BE2C (cell line): ENCODE results near the gene DBET. TPM values are rescaled to one million over a fixed set of nuclear protein-coding genes. Genes with fewer than 3 reads are reported as not detected.
"Not testable (repeated sequence)": the region's sequence is repeated elsewhere in the genome, so short reads cannot be mapped to it uniquely, and the experiment has no call there.

Source experiments
- DNase-seq: peaks from one replicate; pipeline ENCODE4 v3.0.0-alpha.2; 2020
- H3K27me3 ChIP-seq: fragments of 250-450 bp; sonication (Bioruptor Pico); 2 replicates; pipeline ENCODE4 v1.5.1; 2020; ENCODE audit warnings: mild to moderate bottlenecking
- H3K36me3 ChIP-seq: fragments of 250-450 bp; sonication (Bioruptor Pico); 2 replicates; pipeline ENCODE4 v1.5.1; 2020; ENCODE audit warnings: mild to moderate bottlenecking
- H3K4me1 ChIP-seq: fragments of 250-450 bp; sonication (Bioruptor Pico); 2 replicates; pipeline ENCODE4 v1.5.1; 2020
- H3K4me3 ChIP-seq: 2 replicates; pipeline ENCODE4 v1.5.1; 2011; ENCODE audit warnings: low read depth, low read length
- H3K9me3 ChIP-seq: fragments of 250-450 bp; sonication (Bioruptor Pico); 2 replicates; pipeline ENCODE4 v1.5.1; 2020
- CTCF ChIP-seq: IDR thresholded peaks from 2 replicates; pipeline ENCODE4 v1.5.1; 2012; ENCODE audit warnings: mild to moderate bottlenecking, low read depth, low read length
- polyA plus RNA-seq: library from polyadenylated mRNA; unstranded; fragments of >200 nt; gene quantifications from one replicate; pipeline ENCODE4 v1.2.1, GENCODE V29; 2012; ENCODE audit warnings: low read depth, missing spikeins; ENCODE audit not compliant: insufficient read length, insufficient read depth

Gene DBET
- not detected for polyA plus RNA-seq

- not testable (repeated sequence) for H3K36me3 ChIP-seq, H3K4me3 ChIP-seq, H3K4me1 ChIP-seq, DNase-seq, H3K27me3 ChIP-seq, H3K9me3 ChIP-seq
Measured at GRCh38 chr4:190064342-190064741, at the start of gene DBET. Gene DBET, plus strand, starts transcription at chr4:190064502.

GRCh38 chr4:190014771-190015537 is 49.3 kb upstream of the DBET start:
- Histone ChIP-seq H3K4me3 (peak overlapping the region; percentile 47), H3K36me3 (no peaks in the 10 kb centered on the region), H3K4me1 (no peaks in the 10 kb centered on the region), H3K27me3 (peaks cover 56% of the 10 kb centered on the region), H3K9me3 (no peaks in the 10 kb centered on the region)
- no peak for TF ChIP-seq CTCF
- DNase-seq, result peak; percentile 63

DNA sequence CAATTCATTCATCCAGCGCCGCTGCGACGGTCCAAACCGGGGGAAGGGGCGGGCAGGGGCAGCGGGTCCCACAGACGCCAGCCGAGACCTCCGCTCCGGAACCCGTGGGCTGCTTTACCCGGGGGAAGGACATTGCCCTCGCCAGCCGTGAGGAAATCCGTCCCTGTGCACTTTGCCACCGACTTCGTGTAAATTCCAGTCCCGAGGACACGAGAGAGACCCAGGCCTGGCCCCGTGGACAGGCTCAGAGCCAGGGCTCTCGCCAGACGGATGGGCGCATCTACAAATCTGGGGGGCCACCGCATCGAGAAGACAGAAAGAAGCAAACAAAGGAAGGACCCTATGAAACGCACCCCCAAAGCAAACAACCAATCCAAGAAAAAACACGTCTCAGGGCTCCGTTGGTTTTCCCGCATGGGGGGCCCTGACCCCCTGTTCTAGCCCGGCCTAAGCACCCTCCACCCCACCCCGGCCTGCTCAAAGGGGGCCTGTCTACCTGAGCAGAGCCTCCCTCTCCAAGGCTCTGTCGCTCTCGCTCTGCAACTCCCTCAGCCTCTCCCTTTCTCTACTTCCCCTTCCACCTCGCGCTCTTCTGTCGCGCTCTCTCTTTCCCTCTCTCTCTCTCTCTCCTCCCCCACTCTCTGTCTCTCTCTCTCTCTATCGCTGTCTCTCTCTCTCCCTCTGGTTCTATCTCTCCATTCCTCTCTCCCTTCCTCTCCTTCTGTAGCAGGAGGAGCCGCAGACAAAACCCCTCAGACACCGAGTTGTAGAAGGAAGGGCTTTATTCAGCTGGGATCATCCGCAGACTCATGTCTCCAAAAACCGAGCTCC is 48.5 kb upstream of the DBET start:
- Histone ChIP-seq H3K9me3 (no peaks in the 10 kb centered on the region), H3K4me3 (peak overlapping the region; percentile 47), H3K27me3 (peaks cover 64% of the 10 kb centered on the region), H3K4me1 (no peaks in the 10 kb centered on the region), H3K36me3 (no peaks in the 10 kb centered on the region)
- DNase-seq, result no peak
- TF ChIP-seq CTCF, result no peak

DNA sequence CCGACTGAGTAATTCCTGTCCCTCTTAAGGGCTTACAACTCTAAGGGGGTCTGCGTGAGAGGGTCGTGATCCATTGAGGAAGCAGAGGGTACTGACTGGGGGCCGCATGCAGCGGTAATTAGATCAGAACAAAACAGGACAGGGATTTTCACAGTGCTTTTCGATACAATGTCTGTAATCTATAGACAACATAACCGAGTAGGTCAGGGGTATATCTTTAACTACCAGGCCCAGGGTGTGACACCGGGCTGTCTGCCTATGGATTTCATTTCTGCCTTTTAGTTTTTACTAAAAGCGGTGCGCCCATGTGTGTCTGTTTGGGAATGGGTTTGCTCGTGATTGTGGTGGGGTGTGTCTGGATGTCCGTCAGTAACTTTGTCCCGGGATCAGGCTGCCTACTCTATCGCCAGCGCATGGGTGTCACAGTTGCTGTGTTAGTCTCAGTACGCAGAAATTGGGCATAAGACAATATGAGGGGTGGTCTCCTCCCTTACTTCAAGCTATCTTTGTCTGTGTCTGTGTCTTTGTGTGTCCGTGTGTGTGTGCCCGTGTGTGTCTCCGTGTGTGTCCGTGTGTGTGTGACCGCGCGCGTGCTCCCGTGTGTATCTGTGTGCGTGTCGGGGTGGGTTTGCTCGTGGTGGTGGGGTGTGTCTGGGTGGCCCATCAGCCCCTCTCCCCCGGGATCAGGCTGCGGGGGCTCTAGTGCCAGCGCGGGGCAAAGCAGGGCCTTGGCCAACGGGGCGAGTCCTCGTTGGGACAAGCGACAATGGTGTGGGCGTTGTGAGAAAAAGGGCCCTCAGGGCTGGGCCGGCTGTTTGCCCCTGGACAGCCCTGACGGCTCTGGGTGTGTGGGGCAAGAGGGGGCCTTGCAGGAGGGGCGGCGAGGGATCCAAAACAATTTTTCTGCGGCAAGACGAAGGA is 47.7 kb upstream of the DBET start:
- Histone ChIP-seq H3K36me3 (no peaks in the 10 kb centered on the region), H3K4me3 (no peak overlapping the region), H3K4me1 (no peaks in the 10 kb centered on the region), H3K27me3 (peaks cover 73% of the 10 kb centered on the region), H3K9me3 (no peaks in the 10 kb centered on the region)
- TF ChIP-seq CTCF, result no peak
- DNase-seq, result no peak

DNA sequence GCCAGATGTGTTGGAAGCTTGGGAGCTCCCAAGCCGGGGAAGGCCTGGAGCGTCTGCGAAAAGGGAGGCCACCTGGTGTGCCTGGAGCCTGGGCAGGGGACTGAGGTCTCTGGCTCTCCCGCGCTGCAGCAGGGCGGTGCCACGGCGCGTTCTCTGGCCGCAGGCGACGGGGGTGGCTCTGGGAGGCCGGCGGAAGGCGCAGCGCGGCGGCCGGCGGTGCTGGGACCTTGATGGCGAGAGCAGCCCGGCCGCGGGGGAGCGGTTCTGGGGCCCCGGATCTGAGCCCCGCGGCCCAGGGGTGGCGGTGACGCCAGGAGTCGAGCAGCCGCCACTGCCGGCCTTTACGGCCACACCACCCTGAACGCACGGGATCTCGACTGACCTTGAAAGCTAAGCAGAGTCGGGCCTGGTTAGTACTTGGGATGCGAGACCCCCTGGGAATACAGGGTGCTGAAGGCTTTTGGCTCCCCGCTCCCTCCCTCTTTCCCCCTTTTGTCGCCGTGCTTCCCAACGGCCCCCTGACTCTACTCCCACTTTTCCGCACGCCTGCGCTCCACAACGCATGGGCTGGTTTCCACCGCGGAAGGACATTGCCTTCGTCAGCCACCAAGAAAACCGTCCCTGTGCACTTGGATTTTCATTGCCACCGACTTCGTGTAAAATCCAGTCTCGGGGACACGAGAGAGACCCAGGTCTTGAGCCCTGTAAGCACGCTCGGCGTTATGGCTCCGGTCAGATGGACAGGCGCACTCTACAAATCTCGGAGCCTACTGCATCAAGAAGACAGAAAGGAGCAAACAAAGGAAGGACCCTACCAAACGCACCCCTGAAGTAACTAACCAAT is 46.7 kb upstream of the DBET start:
- TF ChIP-seq CTCF, result no peak
- peak; percentile 31 for DNase-seq
- H3K9me3 ChIP-seq, result no peaks in the 10 kb centered on the region
- H3K4me3 ChIP-seq, result no peak overlapping the region
- H3K27me3 ChIP-seq, result peaks cover 75% of the 10 kb centered on the region
- no peaks in the 10 kb centered on the region for H3K4me1 ChIP-seq
- H3K36me3 ChIP-seq, result no peaks in the 10 kb centered on the region
